Hepatocyte (in vitro differentiated cells): ENCODE measurements around the gene MYBPC3.

Source experiments
- CTCF ChIP-seq: fragments of 200-600 bp; sonication (generic); IDR thresholded peaks from 2 replicates; pipeline ENCODE4 v1.5.1; 2016; ENCODE audit warnings: antibody characterized with exemption, mild to moderate bottlenecking; ENCODE audit not compliant: poor library complexity
- EZH2 ChIP-seq: fragments of 200-600 bp; sonication (generic); IDR thresholded peaks from 2 replicates; pipeline ENCODE4 v1.6.1; 2016; ENCODE audit warnings: antibody characterized with exemption, mild to moderate bottlenecking, borderline replicate concordance

GRCh38 chr11:47348131-47348802, 4.2 kb downstream of the MYBPC3 start:
- no peak for TF ChIP-seq CTCF
- no peak for TF ChIP-seq EZH2
